ENCODE data around the gene PRCC.

Gene PRCC

DNA sequence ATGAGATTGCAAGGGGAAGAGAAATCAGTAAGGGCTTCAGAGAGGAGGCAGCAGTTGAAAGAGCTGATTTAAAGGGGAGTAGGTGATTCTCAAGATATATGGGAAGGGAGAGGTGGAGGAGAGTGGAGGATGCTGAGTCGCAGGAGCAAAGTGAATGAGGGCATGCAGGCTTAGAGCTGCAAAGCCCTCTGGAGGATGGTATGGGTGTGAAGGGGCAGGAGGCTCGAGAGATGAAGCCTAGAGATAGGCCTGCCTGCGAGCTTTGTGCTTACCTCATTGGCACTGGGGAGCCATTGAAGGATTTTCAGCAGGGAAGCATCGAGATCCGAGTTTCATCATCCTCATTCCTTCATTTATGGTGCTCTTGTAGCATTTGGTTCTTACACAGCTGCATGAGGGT, 65.1 kb downstream of the PRCC start:
- TF ChIP-seq, protein P1, sequence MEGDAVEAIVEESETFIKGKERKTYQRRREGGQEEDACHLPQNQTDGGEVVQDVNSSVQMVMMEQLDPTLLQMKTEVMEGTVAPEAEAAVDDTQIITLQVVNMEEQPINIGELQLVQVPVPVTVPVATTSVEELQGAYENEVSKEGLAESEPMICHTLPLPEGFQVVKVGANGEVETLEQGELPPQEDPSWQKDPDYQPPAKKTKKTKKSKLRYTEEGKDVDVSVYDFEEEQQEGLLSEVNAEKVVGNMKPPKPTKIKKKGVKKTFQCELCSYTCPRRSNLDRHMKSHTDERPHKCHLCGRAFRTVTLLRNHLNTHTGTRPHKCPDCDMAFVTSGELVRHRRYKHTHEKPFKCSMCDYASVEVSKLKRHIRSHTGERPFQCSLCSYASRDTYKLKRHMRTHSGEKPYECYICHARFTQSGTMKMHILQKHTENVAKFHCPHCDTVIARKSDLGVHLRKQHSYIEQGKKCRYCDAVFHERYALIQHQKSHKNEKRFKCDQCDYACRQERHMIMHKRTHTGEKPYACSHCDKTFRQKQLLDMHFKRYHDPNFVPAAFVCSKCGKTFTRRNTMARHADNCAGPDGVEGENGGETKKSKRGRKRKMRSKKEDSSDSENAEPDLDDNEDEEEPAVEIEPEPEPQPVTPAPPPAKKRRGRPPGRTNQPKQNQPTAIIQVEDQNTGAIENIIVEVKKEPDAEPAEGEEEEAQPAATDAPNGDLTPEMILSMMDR (conservative IDR thresholded peaks at IDR 0.05; ENCODE audit: low read depth, low read length) = no peak
- DNase-seq (ENCODE audit: low read depth) = no peak
- H3K4me3 ChIP-seq (ENCODE audit: low read depth, low read length) = no peak overlapping the region

DNA sequence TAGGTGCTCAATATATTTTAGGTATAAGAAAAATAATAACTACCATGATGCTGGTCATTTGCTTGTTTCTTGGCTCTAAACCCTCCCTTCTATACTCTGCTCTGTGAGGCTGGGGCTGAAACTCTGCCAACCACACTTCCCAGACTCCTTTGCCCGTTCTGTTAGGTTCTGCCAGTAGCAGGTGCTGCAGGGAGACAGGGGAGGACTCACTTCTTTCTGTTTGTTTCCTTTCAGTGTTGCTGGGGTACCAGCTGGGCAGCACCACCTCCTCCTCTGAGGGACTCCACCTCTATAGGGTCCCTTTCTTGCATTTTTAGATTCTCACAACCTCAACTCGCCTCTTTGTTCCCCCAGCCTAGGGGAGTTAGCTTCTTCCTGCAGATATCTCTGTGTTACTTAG, 66.3 kb downstream of the PRCC start:
- TF ChIP-seq, protein P1 (conservative IDR thresholded peaks at IDR 0.05; ENCODE audit: low read depth, low read length) = no peak
- DNase-seq (ENCODE audit: low read depth) = no peak
- no peak overlapping the region for H3K4me3 ChIP-seq (ENCODE audit: low read depth, low read length)

DNA sequence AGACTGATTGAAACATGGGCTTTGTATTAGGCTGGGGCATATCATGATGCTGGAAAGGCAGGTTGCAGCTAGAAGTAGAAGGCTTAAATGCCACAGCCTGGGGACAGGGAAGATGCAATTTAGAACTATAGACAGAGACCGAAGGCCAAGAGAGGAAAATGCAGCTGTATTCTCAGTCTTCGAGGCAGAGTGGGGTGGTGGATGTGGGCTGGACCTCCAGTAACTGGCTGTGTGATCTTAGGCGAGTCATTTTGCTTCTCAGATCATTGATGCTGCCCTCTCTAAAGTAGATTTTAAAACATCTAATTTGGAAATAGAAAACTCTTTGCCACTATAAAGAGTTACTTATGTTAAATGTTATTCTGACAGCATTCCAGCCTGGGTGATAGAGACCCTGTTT, 67.0 kb downstream of the PRCC start:
- DNase-seq (ENCODE audit: low read depth) = no peak
- H3K4me3 ChIP-seq (ENCODE audit: low read depth, low read length) = no peak overlapping the region
- TF ChIP-seq, protein P1 (conservative IDR thresholded peaks at IDR 0.05; ENCODE audit: low read depth, low read length) = no peak

DNA sequence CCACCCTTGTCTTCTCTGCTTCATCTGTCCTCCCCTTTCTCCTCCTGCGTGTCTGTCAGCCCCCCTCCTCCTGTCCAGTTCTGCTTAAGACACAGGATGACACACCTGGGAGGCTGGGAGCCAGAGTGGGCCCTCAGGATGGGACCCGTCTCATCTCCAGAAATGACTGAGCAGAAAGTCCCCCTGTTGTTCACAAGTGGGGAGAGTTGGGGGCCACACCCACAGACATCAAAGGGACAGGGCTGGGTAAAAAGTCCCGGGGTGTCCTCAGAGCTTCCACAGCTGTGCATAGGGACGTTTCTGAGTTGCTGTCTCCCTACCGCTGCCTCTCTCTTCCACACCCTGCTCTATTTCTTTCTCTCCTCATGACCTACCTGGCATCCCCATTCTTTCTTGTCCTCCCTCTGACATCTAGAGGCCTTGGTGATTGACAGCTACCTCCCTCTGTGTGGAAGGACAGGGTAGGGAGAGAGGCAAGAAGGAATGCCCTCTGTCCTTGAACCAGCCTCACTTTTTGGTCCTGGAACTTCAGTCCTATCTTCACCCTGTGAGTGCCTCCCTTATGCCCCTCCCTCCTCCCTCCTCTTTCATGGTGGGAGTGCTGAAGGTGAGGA, 68.8 kb downstream of the PRCC start:
- DNase-seq (ENCODE audit: low read depth) = no peak
- TF ChIP-seq, protein P1 (conservative IDR thresholded peaks at IDR 0.05; ENCODE audit: low read depth, low read length) = no peak
- no peak overlapping the region for H3K4me3 ChIP-seq (ENCODE audit: low read depth, low read length)

DNA sequence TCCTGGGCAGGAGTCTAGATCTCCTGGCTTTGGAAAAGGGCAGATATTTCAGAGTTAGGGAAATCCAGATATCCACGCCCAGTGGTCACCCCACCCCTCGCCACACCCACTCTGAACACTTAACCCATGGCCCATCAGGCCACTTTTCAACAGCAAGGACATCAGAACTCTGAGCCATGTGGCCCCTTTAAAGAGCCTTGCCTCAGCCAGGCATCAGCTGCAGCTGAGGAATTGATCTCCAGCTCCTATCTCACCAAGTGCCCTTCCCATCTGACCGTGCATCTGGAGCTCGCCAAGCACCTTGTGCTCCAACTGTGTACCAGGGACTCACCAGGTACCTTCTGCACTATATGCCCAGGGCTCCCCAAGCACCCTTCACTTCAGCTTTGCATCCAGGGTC, 69.6 kb downstream of the PRCC start:
- no peak overlapping the region for H3K4me3 ChIP-seq (ENCODE audit: low read depth, low read length)
- no peak for DNase-seq (ENCODE audit: low read depth)
- TF ChIP-seq, protein P1 (conservative IDR thresholded peaks at IDR 0.05; ENCODE audit: low read depth, low read length) = no peak

DNA sequence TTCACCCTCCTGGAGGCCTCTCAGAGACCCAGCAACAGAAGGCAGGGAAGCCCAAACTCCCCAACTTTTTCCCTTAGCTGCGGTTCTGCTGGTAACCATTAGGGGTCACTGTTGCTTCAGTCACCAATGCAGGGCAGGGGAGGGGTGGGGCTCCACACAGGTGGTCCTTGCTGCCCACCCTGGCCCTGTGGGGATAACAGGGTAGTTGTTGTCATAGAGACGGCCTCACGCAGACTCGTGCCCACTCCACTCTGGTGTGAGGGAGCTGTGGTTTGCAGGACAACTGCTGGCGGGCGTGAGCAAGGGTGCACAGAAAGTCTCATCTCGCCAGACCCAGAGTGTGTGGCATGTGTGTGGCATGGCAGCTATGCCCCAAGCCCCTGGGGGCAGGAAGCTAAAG, 71.6 kb downstream of the PRCC start:
- DNase-seq (ENCODE audit: low read depth) = peak; percentile 36

More for the DNA sequence above, 71.6 kb downstream of the PRCC start:
- H3K4me3 ChIP-seq (ENCODE audit: low read depth, low read length) = no peak overlapping the region
- TF ChIP-seq, protein P1 (conservative IDR thresholded peaks at IDR 0.05; ENCODE audit: low read depth, low read length) = peak; percentile 92
